Brain microvascular endothelial cell (primary cell): ENCODE results near the gene ESYT2.

Experiments
- DNase-seq: peaks from one replicate; pipeline ENCODE4 v3.0.0-alpha.2; 2020
- H3K27ac ChIP-seq: fragments of 250-450 bp; sonication (Bioruptor Pico); 2 replicates; pipeline ENCODE4 v1.5.1; 2020; ENCODE audit warnings: mild to moderate bottlenecking, moderate library complexity
- H3K27me3 ChIP-seq: fragments of 250-450 bp; sonication (Bioruptor Pico); replicated peaks from 2 replicates; pipeline ENCODE4 v1.5.1; 2020; ENCODE audit warnings: mild to moderate bottlenecking
- H3K36me3 ChIP-seq: fragments of 250-450 bp; sonication (Bioruptor Pico); replicated peaks from 2 replicates; pipeline ENCODE4 v1.5.1; 2020; ENCODE audit warnings: mild to moderate bottlenecking
- H3K4me3 ChIP-seq: 2 replicates; pipeline ENCODE4 v1.5.1; 2011; ENCODE audit warnings: low read depth, mild to moderate bottlenecking, control low read depth, low read length, moderate library complexity
- in situ Hi-C: cut with HindIII; loops from 2 replicates; pipeline ENCODE4 v1.10.0; 2017; ENCODE audit warnings: low sequenced_read_pairs, low pct_ligation_motif_present
- TF ChIP-seq, protein P1 (sequence below): IDR thresholded peaks from 2 replicates; pipeline ENCODE4 v1.5.1; 2011; ENCODE audit warnings: low read depth, mild to moderate bottlenecking, moderate library complexity, low read length, control low read depth, inconsistent platforms; ENCODE audit errors: missing control alignments

ESYT2 gene

DNA sequence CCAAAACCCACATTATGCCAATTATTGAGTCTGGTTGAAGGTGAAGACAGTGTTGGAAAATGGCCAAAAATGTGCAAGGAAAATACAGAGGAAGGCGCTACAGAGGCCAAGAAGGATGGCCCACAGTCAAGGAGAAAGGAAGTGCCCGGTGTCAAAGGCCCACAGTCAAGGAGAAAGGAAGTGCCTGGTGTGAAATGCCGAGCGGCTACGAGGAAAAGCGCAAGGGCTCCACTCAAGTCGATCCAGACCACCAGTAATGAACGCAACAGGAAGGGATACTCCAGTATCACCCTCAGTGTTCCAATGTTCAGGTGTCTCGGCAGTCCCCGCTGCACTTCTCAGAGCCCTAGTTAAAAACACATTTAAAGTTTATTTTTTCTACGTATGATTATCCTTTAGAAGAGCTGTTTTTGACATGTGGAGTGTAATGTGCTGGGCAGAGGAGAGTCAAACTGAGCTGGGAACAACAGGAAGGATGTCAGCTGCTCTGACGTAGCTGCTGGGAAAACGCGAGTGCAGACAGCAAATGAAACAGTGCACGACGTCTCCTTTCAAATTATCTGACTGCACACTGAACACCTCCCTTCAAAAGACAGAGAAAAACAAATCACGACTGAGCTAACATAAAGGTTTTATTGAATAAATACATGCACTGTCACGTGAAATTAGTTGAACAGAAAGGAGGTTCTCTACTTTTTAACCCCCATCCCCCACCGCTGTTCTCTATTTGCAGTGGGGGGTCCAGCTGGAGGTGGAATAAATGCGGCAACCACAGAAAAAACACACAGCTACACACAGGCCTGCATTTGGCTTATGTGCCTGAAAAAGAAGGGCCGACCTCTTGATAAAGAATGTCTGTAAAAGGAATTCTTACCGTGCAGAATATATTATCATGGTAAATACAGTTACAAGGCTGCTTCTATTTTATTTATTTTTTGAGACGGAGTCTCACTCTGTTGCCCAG, 98.6 kb downstream of the ESYT2 start:
- Histone ChIP-seq H3K36me3 (peaks cover 32% of the 10 kb centered on the region), H3K27ac (no peak overlapping the region), H3K27me3 (no peaks in the 10 kb centered on the region), H3K4me3 (no peak overlapping the region)
- TF ChIP-seq, protein P1, sequence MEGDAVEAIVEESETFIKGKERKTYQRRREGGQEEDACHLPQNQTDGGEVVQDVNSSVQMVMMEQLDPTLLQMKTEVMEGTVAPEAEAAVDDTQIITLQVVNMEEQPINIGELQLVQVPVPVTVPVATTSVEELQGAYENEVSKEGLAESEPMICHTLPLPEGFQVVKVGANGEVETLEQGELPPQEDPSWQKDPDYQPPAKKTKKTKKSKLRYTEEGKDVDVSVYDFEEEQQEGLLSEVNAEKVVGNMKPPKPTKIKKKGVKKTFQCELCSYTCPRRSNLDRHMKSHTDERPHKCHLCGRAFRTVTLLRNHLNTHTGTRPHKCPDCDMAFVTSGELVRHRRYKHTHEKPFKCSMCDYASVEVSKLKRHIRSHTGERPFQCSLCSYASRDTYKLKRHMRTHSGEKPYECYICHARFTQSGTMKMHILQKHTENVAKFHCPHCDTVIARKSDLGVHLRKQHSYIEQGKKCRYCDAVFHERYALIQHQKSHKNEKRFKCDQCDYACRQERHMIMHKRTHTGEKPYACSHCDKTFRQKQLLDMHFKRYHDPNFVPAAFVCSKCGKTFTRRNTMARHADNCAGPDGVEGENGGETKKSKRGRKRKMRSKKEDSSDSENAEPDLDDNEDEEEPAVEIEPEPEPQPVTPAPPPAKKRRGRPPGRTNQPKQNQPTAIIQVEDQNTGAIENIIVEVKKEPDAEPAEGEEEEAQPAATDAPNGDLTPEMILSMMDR: no peak
- in situ Hi-C loops: no loop called here
- no peak for DNase-seq

DNA sequence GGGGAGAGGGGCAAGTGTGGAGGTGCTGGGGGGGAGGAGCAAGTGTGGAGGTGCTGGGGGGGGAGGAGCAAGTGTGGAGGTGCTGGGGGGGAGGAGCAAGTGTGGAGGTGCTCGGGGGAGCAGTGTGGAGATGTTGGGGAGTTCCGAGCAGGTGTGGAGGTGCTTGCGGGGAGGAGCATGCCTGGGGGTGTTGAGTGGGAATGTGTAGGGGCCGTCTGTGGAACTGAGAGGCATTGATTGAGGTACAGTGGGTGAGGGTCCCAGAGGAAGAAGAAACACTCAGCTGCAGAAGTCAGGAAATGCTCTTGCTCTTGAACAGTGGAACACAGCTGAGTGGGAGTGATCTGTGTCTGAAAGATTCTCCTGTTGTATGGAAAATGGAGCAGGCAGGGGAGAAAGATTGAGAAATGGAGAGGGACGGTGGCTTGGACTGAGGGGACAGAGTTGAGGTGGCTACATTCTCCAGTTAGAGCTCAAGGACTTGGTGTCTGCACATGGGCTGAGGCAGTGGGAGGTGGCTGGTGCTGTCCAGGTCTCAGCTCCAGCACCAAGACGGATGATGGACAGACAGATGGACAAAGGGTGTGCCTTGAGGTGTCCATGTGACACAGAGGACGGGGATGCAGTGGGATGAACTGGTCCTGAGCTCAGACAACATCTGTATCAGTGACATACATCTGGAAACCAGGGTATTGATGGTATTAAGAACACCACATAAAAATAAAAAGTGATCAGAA, 99.5 kb downstream of the ESYT2 start:
- DNase-seq: no peak
- TF ChIP-seq, protein P1: no peak
- peaks cover 28% of the 10 kb centered on the region for H3K36me3 ChIP-seq
- in situ Hi-C loops: no loop called here
- no peak overlapping the region for H3K27ac ChIP-seq
- H3K4me3 ChIP-seq: no peak overlapping the region
- no peaks in the 10 kb centered on the region for H3K27me3 ChIP-seq

DNA sequence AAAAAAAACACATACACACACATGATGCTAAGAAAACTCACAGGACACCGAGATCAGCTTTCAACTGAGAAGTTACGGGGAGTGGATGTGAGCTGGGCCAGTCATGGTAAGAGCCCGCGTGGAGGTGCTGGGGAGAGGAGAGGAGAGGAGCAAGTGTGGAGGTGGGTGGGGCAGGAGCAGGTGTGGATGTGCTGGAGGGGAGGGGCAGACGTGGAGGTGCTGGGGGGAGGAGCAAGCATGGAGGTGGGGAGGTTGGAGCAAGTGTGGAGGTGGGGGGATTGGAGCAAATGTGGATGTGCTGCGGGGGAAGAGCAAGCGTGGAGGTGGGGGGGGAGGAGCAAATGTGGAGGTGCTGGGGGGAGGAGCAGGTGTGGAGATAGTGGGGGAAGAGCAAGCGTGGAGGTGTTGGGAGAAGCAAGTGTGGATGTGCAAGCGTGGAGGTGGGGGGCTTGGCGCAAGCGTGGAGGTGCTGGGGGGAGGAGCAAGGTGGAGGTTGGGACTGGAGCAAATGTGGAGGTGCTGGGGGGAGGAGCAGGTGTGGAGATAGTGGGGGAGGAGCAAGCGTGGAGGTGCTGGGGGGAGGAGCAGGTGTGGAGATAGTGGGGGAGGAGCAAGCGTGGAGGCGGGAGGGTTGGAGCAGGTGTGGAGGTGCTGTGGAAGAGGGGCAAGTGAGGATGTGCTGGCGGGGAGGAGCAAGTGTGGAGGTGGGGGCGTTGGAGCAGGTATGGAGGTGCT, 100.2 kb downstream of the ESYT2 start:
- in situ Hi-C loops: no loop called here
- no peak for DNase-seq
- Histone ChIP-seq H3K36me3 (peaks cover 22% of the 10 kb centered on the region), H3K4me3 (no peak overlapping the region), H3K27me3 (no peaks in the 10 kb centered on the region), H3K27ac (no peak overlapping the region)
- TF ChIP-seq, protein P1: no peak

DNA sequence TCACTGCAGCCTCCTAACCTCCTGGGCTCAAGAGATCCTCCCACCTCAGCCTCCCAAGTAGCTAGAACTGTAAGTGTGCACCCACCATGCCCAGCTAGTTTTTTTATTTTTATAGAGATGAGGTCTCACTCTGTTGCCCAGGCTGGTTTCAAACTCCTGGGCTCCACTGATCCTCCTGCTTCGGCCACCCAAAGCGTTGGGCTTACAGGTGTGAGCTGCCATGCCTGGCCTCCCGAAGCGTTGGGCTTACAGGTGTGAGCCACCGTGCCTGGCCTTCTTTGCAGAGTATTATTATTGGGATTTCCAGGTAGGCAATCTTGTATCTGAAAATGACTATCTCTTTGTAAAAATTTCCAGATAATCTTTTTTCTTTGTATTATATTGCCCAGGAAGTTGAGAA, 101.6 kb downstream of the ESYT2 start:
- H3K4me3 ChIP-seq: no peak overlapping the region
- no peak for DNase-seq
- no peak overlapping the region for H3K27ac ChIP-seq
- TF ChIP-seq, protein P1: no peak
- H3K27me3 ChIP-seq: no peaks in the 10 kb centered on the region
- H3K36me3 ChIP-seq: peaks cover 13% of the 10 kb centered on the region
- in situ Hi-C loops: no loop called here

DNA sequence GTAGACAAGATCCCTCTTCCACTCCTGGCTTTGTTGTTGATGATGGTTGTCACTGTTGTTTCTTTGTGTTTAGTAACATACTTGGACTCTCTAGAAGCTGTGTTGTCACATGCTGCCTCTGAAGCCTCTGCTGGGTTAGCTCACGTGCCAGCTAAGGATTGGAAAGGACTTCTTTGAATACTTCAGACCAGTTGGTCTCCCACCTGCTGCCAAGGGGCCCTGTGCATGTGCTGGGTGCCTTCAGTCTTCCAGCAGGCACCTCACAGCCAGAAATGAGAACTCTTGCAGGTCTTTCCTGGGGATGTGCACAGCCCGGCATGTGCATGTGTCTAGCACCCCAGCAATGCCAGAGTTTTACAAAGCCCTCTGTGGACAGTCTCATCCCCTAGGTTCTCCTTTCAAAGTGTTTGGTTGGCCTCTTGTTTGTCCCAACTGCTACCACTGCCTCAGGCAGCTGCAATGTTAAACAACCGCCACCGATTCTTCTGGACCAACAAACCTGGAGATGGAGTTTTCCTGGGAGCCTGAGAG, 103.0 kb downstream of the ESYT2 start:
- Histone ChIP-seq H3K27ac (no peak overlapping the region), H3K27me3 (no peaks in the 10 kb centered on the region), H3K4me3 (no peak overlapping the region), H3K36me3 (peaks cover 13% of the 10 kb centered on the region)
- in situ Hi-C loops: no loop called here
- TF ChIP-seq, protein P1: no peak
- DNase-seq: no peak
